B cell (primary cell): ENCODE results near the gene GLOD5. TPM values are rescaled to one million over a fixed set of nuclear protein-coding genes. Genes with fewer than 3 reads are reported as not detected.

Experiments
- ATAC-seq: fragments of 200-7000 bp; cut with Tn5 transposase; one replicate; pipeline ENCODE4 v1.10.0; 2021; ENCODE audit warnings: low read depth, mild to moderate bottlenecking, moderate number of reproducible peaks, moderate library complexity
- CTCF ChIA-PET: fragments of 350-600 bp; sonication (Branson Sonifier 250); formaldehyde crosslinking; loops from one replicate; lab custom pipeline; 2021; ENCODE audit warnings: antibody characterized with exemption, inconsistent platforms; lab: Charles Lee
- POLR2A ChIA-PET: fragments of 350-600 bp; sonication (Branson Sonifier 250); formaldehyde crosslinking; loops from one replicate; lab custom pipeline; 2021; ENCODE audit warnings: antibody characterized with exemption; lab: Charles Lee
- DNase-seq: peaks from one replicate; pipeline ENCODE4 v3.0.0; 2013
- H2AFZ ChIP-seq: 2 replicates; pipeline ENCODE4 v1.6.1; 2012; ENCODE audit warnings: mild to moderate bottlenecking, low read depth, low read length; ENCODE audit not compliant: insufficient read depth, poor library complexity, severe bottlenecking
- H3K27ac ChIP-seq, 2 donors: 1 replicate in 1 of 2; 2 replicates in 1 of 2; pipeline ENCODE4 v1.5.1; 2012 to 2013; ENCODE audit warnings: low read length in 2 of 2, mild to moderate bottlenecking in 2 of 2, moderate library complexity in 1 of 2
- H3K27me3 ChIP-seq, 4 experiments: fragments of 200-600 bp in 1 of 4; sonication (generic) in 1 of 4; replicated peaks in 1 of 4; 1 replicate in 2 of 4; 2 replicates in 2 of 4; pipeline versions ENCODE4 v1.6.1 to v1.7.0; 2013 to 2016; ENCODE audit warnings: low read length in 3 of 4, mild to moderate bottlenecking in 2 of 4, mixed read lengths in 1 of 4, moderate library complexity in 1 of 4; ENCODE audit not compliant: insufficient read depth in 4 of 4, control insufficient read depth in 3 of 4; ENCODE audit errors: control extremely low read depth in 1 of 4
- H3K36me3 ChIP-seq, 2 experiments: replicated peaks in 1 of 2; 1 replicate in 1 of 2; 2 replicates in 1 of 2; pipeline versions ENCODE4 v1.6.1 to v1.7.1; 2013; ENCODE audit warnings: low read length in 1 of 2; ENCODE audit not compliant: insufficient read depth in 2 of 2, control insufficient read depth in 1 of 2; ENCODE audit errors: control extremely low read depth in 1 of 2, extremely low read depth in 1 of 2
- H3K4me1 ChIP-seq, 2 donors: fragments of 200-600 bp in 1 of 2; sonication (generic) in 1 of 2; 1 replicate in 1 of 2; 2 replicates in 1 of 2; pipeline versions ENCODE4 v1.5.1 to v1.6.1; 2013 to 2017; ENCODE audit warnings: low read length in 2 of 2; ENCODE audit not compliant: control insufficient read depth in 2 of 2, insufficient read depth in 2 of 2
- H3K4me2 ChIP-seq: replicated peaks from 2 replicates; pipeline ENCODE3; 2012; ENCODE audit warnings: mild to moderate bottlenecking, low read depth, low read length; ENCODE audit not compliant: poor library complexity, severe bottlenecking
- H3K4me3 ChIP-seq, 5 experiments: fragments of 200-600 bp in 1 of 5; sonication (generic) in 1 of 5; 1 replicate in 3 of 5; 2 replicates in 2 of 5; pipeline versions ENCODE4 v1.5.1 to v1.7.0; 2011 to 2016; ENCODE audit warnings: low read length in 4 of 5, mild to moderate bottlenecking in 4 of 5, low read depth in 2 of 5, control low read depth in 1 of 5, moderate library complexity in 1 of 5; ENCODE audit not compliant: insufficient read depth in 1 of 5; ENCODE audit errors: control extremely low read depth in 1 of 5, extremely low read depth in 1 of 5
- H3K79me2 ChIP-seq: fragments of 200-600 bp; sonication (generic); one replicate; pipeline ENCODE4 v1.6.0; 2016; ENCODE audit warnings: low read length; ENCODE audit not compliant: control insufficient read depth, insufficient read depth
- H3K9ac ChIP-seq: fragments of 200-600 bp; sonication (generic); 2 replicates; pipeline ENCODE4 v1.6.1; 2017; ENCODE audit warnings: mild to moderate bottlenecking, low read length, moderate library complexity
- H3K9me3 ChIP-seq, 3 donors: one replicate each; pipeline versions ENCODE4 v1.6.1 to v1.7.1; 2013; ENCODE audit warnings: low read length in 2 of 3; ENCODE audit not compliant: control insufficient read depth in 2 of 3, insufficient read depth in 1 of 3; ENCODE audit errors: control extremely low read depth in 1 of 3
- H4K20me1 ChIP-seq: 2 replicates; pipeline ENCODE4 v1.6.0; 2012; ENCODE audit warnings: mild to moderate bottlenecking, low read length; ENCODE audit not compliant: insufficient read depth, control insufficient read depth, poor library complexity, severe bottlenecking
- H3K27ac Mint-ChIP-seq: one replicate; pipeline ENCODE4 v1.8.0; 2021; ENCODE audit warnings: mixed read lengths
- H3K27me3 Mint-ChIP-seq: one replicate; pipeline ENCODE4 v1.8.0; 2021; ENCODE audit warnings: mixed read lengths
- H3K4me1 Mint-ChIP-seq: one replicate; pipeline ENCODE4 v1.8.0; 2021; ENCODE audit warnings: mixed read lengths
- H3K4me3 Mint-ChIP-seq: one replicate; pipeline ENCODE4 v1.8.0; 2021; ENCODE audit warnings: mixed read lengths
- H3K9me3 Mint-ChIP-seq: one replicate; pipeline ENCODE4 v1.8.0; 2022; ENCODE audit warnings: mixed read lengths; ENCODE audit not compliant: insufficient read depth
- CTCF ChIP-seq: fragments of 200-600 bp; IDR thresholded peaks from one replicate; pipeline ENCODE4 v1.8.0; 2022; ENCODE audit warnings: antibody characterized with exemption, mild to moderate bottlenecking
- EZH2 ChIP-seq: IDR thresholded peaks from 2 replicates; pipeline ENCODE4 v1.6.1; 2012; ENCODE audit warnings: borderline replicate concordance, low read depth, mild to moderate bottlenecking, moderate library complexity, low read length; ENCODE audit not compliant: insufficient read depth, poor library complexity, severe bottlenecking
- WGBS: methylation state at CpG from one replicate; pipeline ENCODE4 v1.1.5; 2013; ENCODE audit warnings: missing lambda C conversion rate; ENCODE audit not compliant: insufficient coverage; 5-methylcytosine and 5-hydroxymethylcytosine counted together
- intact Hi-C: fragments of 100-400 bp; cut with micrococcal nuclease; formaldehyde crosslinking; loops from one replicate; pipeline ENCODE4 v1.10.0; 2022
- polyA plus RNA-seq: library from polyadenylated mRNA; depleted of rRNA; stranded (reverse); fragments of >200 nt; gene quantifications from 2 replicates; pipeline ENCODE4 v1.2.3, GENCODE V29; 2012
- total RNA-seq, 2 donors: library from RNA; stranded (reverse); fragments of 120-200 nt in 1 of 2; gene quantifications; 1 replicate in 1 of 2; 2 replicates in 1 of 2; pipeline versions ENCODE4 v1.2.3 to v1.2.4, GENCODE V29; 2013 to 2022

GLOD5 gene
- total and polyA plus RNA-seq, 2 donors (not counting 1 experiment from before 2014, with no cell fraction given): not detected

DNA sequence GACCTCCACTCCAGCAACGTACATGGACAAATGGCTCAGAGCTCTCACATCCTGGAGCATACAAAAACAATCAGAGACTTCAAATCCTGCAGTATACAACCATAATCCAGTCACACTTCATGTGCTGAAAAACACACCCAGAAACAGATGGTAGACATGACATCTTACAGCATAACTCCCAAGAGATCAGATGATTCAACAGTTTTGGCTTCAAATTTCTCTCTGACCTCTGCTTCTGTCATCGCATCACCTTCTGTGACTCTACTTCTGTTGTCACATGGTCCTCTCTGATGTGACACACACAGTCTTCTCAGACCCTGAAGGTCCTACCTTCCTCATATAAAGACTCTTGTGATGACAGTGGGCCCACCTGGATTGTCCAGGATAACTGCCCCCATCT, 46.5 kb upstream of the GLOD5 start:
- Mint-ChIP-seq H3K4me3 (no peak overlapping the region), H3K4me1 (peaks cover 7% of the 10 kb centered on the region), H3K9me3 (no peaks in the 10 kb centered on the region), H3K27me3 (no peaks in the 10 kb centered on the region), H3K27ac (no peak overlapping the region)
- H3K4me1 ChIP-seq: no peaks in the 10 kb centered on the region
- WGBS: 70% methylated on average over 2 of the region's 2 CpGs
- ATAC-seq: no peak
- H3K9me3 ChIP-seq: no peaks in the 10 kb centered on the region
- peaks cover 4% of the 10 kb centered on the region for H3K79me2 ChIP-seq
- no peaks in the 10 kb centered on the region for H4K20me1 ChIP-seq
- H3K4me2 ChIP-seq: no peak overlapping the region
- intact Hi-C loops: no loop called here
- no peaks in the 10 kb centered on the region for H3K27me3 ChIP-seq
- no peak overlapping the region for H3K27ac ChIP-seq
- no peak for TF ChIP-seq EZH2
- TF ChIP-seq CTCF: no peak
- no peak for DNase-seq
- no peaks in the 10 kb centered on the region for H3K36me3 ChIP-seq
- no peak overlapping the region for H3K4me3 ChIP-seq
- ChIA-PET CTCF (no interaction called here), POLR2A (no interaction called here)
- no peak overlapping the region for H3K9ac ChIP-seq
- no peak overlapping the region for H2AFZ ChIP-seq

DNA sequence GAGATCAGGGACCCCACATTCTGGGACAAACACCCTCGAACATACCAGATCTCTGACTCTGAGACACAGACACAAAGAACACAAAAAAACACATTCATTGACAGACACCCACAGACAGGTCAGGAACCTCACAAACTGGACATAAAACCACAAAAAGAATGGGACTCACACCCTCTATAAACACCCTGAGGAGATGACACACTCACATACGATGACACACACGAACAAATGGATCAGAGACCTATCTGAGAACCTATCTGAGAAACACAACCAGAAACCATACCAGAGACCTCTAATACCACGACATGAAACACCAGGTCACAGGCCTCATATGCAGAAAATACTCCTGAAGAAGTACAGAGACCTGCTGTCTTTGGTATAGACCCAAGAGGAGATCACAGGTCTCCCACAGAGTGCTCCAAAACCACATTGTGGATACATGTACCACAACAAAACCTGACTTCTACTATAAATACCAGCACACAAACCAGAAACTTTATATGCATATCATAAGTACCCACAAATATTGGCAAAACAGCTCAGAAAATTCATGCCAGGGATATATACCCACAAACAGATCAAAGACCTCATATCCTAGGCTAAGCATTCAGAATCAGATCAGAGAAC, 45.6 kb upstream of the GLOD5 start:
- no peak overlapping the region for H3K27ac ChIP-seq
- WGBS: 100% methylated on average over 1 of the region's 4 CpGs
- Mint-ChIP-seq H3K4me3 (no peak overlapping the region), H3K27me3 (no peaks in the 10 kb centered on the region), H3K27ac (no peak overlapping the region), H3K9me3 (no peaks in the 10 kb centered on the region), H3K4me1 (peaks cover 7% of the 10 kb centered on the region)
- H4K20me1 ChIP-seq: no peaks in the 10 kb centered on the region
- peaks cover 4% of the 10 kb centered on the region for H3K79me2 ChIP-seq
- intact Hi-C loops: no loop called here
- ATAC-seq (no peak), DNase-seq (no peak)
- H3K36me3 ChIP-seq: no peaks in the 10 kb centered on the region
- H3K9me3 ChIP-seq: no peaks in the 10 kb centered on the region
- no peaks in the 10 kb centered on the region for H3K4me1 ChIP-seq
- no peak overlapping the region for H3K4me2 ChIP-seq
- no peak overlapping the region for H3K4me3 ChIP-seq
- TF ChIP-seq EZH2: no peak
- TF ChIP-seq CTCF: no peak
- no peak overlapping the region for H3K9ac ChIP-seq
- H2AFZ ChIP-seq: no peak overlapping the region
- CTCF ChIA-PET: no interaction called here
- no peaks in the 10 kb centered on the region for H3K27me3 ChIP-seq
- POLR2A ChIA-PET: interaction anchor here (0.7 kb wide), 1 partner anchor 217 kb away, joined by 3 read pairs; no protein-coding TSS in a partner anchor
